CD14-positive monocyte (primary cell): ENCODE results near the gene FGD3. TPM values are rescaled to one million over a fixed set of nuclear protein-coding genes. Genes with fewer than 3 reads are reported as not detected.

Experiments
- DNase-seq, 3 donors: peaks; one replicate each; pipeline ENCODE4 v3.0.0-alpha.2; 2011 to 2022
- H2AFZ ChIP-seq: 2 replicates; pipeline ENCODE4 v1.6.0; 2012; ENCODE audit warnings: mild to moderate bottlenecking, low read depth, low read length, inconsistent platforms; ENCODE audit not compliant: insufficient read depth, poor library complexity, severe bottlenecking
- H3K27ac ChIP-seq, 2 donors: 1 replicate in 1 of 2; 2 replicates in 1 of 2; pipeline ENCODE4 v1.5.1; 2012 to 2013; ENCODE audit warnings: low read length in 2 of 2, control low read depth in 1 of 2, inconsistent platforms in 1 of 2, low read depth in 1 of 2, mild to moderate bottlenecking in 1 of 2
- H3K27me3 ChIP-seq, 2 donors: one replicate each; pipeline versions ENCODE4 v1.6.0 to v1.6.1; 2011 to 2013; ENCODE audit warnings: low read length in 2 of 2; ENCODE audit not compliant: control insufficient read depth in 2 of 2, insufficient read depth in 2 of 2
- H3K36me3 ChIP-seq, 2 donors: replicated peaks in 1 of 2; 1 replicate in 1 of 2; 2 replicates in 1 of 2; pipeline versions ENCODE4 v1.5.1 to v1.6.1; 2012 to 2013; ENCODE audit warnings: low read length in 2 of 2, control low read depth in 1 of 2, inconsistent platforms in 1 of 2, mild to moderate bottlenecking in 1 of 2; ENCODE audit not compliant: insufficient read depth in 2 of 2, control insufficient read depth in 1 of 2
- H3K4me1 ChIP-seq, 2 donors: 1 replicate in 1 of 2; 2 replicates in 1 of 2; pipeline versions ENCODE4 v1.5.1 to v1.6.1; 2012 to 2013; ENCODE audit warnings: low read length in 2 of 2, control low read depth in 1 of 2, inconsistent platforms in 1 of 2, mild to moderate bottlenecking in 1 of 2, moderate library complexity in 1 of 2; ENCODE audit not compliant: insufficient read depth in 2 of 2, control insufficient read depth in 1 of 2
- H3K4me2 ChIP-seq: replicated peaks from 2 replicates; pipeline ENCODE3; 2012; ENCODE audit warnings: low read length, moderate library complexity, mild to moderate bottlenecking; ENCODE audit not compliant: poor library complexity, severe bottlenecking; ENCODE audit errors: extremely low read depth
- H3K4me3 ChIP-seq, 3 experiments: fragments of 200-600 bp in 1 of 3; sonication (generic) in 1 of 3; replicated peaks in 1 of 3; 1 replicate in 2 of 3; 2 replicates in 1 of 3; pipeline ENCODE4 v1.5.1; 2011 to 2013; ENCODE audit warnings: low read length in 3 of 3, mild to moderate bottlenecking in 3 of 3, control low read depth in 2 of 3, low read depth in 2 of 3, inconsistent platforms in 1 of 3, moderate library complexity in 1 of 3
- H3K79me2 ChIP-seq: 2 replicates; pipeline ENCODE4 v1.6.0; 2012; ENCODE audit warnings: mild to moderate bottlenecking, control low read depth, inconsistent platforms, low read length, moderate library complexity; ENCODE audit not compliant: insufficient read depth
- H3K9ac ChIP-seq: 2 replicates; pipeline ENCODE4 v1.6.0; 2017; ENCODE audit warnings: low read length, mild to moderate bottlenecking; ENCODE audit not compliant: insufficient read depth, poor library complexity, severe bottlenecking
- H3K9me3 ChIP-seq, 2 donors: replicated peaks in 1 of 2; 1 replicate in 1 of 2; 2 replicates in 1 of 2; pipeline versions ENCODE4 v1.5.1 to v1.6.1; 2012 to 2013; ENCODE audit warnings: low read length in 2 of 2, control low read depth in 1 of 2; ENCODE audit not compliant: control insufficient read depth in 1 of 2, insufficient read depth in 1 of 2
- H4K20me1 ChIP-seq: 2 replicates; pipeline ENCODE4 v1.6.0; 2012; ENCODE audit warnings: mild to moderate bottlenecking, low read length, control low read depth, moderate library complexity; ENCODE audit not compliant: insufficient read depth
- H3K27ac Mint-ChIP-seq, 7 donors: one replicate each; pipeline ENCODE4 v1.8.0; 2020; ENCODE audit warnings: mild to moderate bottlenecking in 7 of 7, mixed read lengths in 7 of 7, moderate library complexity in 6 of 7, inconsistent platforms in 2 of 7
- H3K27me3 Mint-ChIP-seq, 3 donors: one replicate each; pipeline ENCODE4 v1.8.0; 2021 to 2022; ENCODE audit warnings: low read depth in 3 of 3, mild to moderate bottlenecking in 3 of 3, mixed read lengths in 3 of 3, moderate library complexity in 3 of 3, inconsistent platforms in 1 of 3
- H3K36me3 Mint-ChIP-seq, 2 donors: one replicate each; pipeline ENCODE4 v1.8.0; 2020; ENCODE audit warnings: mixed read lengths in 2 of 2, inconsistent platforms in 1 of 2, mild to moderate bottlenecking in 1 of 2
- H3K4me1 Mint-ChIP-seq: one replicate; pipeline ENCODE4 v1.8.0; 2020; ENCODE audit warnings: mild to moderate bottlenecking, mixed read lengths
- H3K4me3 Mint-ChIP-seq, 2 donors: one replicate each; pipeline ENCODE4 v1.8.0; 2020; ENCODE audit warnings: mild to moderate bottlenecking in 2 of 2, mixed read lengths in 2 of 2, moderate library complexity in 1 of 2
- H3K9me3 Mint-ChIP-seq, 7 donors: one replicate each; pipeline ENCODE4 v1.8.0; 2020 to 2022; ENCODE audit warnings: mixed read lengths in 7 of 7, mild to moderate bottlenecking in 6 of 7, moderate library complexity in 6 of 7, inconsistent platforms in 2 of 7
- WGBS: methylation state at CpG from one replicate; pipeline ENCODE4 v1.1.5; 2013; ENCODE audit warnings: missing lambda C conversion rate; ENCODE audit not compliant: insufficient coverage; 5-methylcytosine and 5-hydroxymethylcytosine counted together
- intact Hi-C, 2 donors: fragments of 100-400 bp; cut with micrococcal nuclease; formaldehyde crosslinking; loops; one replicate each; pipeline versions ENCODE4 v1.15.0 to v1.15.1; 2023
- polyA plus RNA-seq, 3 donors: library from polyadenylated mRNA; depleted of rRNA in 1 of 3; unstranded in 2 of 3; stranded (reverse) in 1 of 3; fragments of 300-500 nt in 2 of 3; fragments of >200 nt in 1 of 3; fragmentation: Illumina TruSeq in 2 of 3; gene quantifications; 1 replicate in 2 of 3; 2 replicates in 1 of 3; pipeline ENCODE4 v1.2.3, GENCODE V29; 2012 to 2021
- TF ChIP-seq, protein P1 (sequence below): fragments of 200-600 bp; IDR thresholded peaks from one replicate; pipeline ENCODE4 v1.8.0; 2022; ENCODE audit warnings: antibody characterized with exemption, mild to moderate bottlenecking

FGD3 gene
- polyA plus RNA-seq, 3 donors: 32.4 to 120 (median 56.2) TPM

DNA sequence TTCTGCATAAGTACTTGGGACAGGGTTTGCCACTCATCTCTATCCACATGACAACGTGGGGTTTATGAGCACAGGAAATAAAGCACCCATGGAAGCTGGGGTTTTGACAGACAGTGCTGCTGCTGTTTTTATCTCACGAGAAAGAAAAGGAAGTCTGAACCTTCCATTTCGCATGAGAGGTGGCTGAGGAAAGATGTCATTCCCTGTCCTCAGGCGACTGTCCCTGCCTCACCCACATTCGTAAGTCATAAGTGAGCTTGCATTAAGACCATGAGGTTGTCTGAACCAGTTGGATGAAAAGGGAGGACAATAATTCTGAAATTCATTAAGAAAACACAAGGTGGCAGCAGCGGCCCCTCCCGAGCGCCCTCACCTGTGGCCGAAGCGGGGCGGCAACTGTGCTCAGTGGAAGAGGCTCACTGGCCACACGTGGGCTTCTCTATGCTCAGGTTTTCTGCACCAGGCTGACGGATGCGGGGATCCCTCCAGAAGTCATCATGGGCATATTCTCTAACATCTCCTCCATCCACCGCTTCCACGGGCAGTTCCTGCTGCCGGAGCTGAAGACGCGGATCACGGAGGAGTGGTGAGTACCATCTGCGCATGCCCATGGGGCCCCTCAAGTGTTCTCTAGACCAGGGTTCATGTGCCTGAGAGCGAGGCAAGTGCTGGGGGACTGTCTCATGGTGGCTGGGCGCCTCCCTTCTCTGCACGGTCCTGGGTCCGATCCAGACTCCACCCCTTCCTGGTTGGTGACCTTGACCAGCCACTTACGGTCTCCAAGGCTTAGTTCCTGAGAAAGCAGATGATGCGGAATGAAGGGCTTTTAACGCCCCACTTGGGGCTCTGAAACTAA lies 56.5 kb downstream of the FGD3 start:
- no peaks in the 10 kb centered on the region for H3K27me3 Mint-ChIP-seq
- 73% methylated on average over 21 of the region's 28 CpGs for WGBS
- H3K36me3 Mint-ChIP-seq: peaks cover 80 to 96% of the 10 kb centered on the region in 2 donors
- TF ChIP-seq, protein P1, sequence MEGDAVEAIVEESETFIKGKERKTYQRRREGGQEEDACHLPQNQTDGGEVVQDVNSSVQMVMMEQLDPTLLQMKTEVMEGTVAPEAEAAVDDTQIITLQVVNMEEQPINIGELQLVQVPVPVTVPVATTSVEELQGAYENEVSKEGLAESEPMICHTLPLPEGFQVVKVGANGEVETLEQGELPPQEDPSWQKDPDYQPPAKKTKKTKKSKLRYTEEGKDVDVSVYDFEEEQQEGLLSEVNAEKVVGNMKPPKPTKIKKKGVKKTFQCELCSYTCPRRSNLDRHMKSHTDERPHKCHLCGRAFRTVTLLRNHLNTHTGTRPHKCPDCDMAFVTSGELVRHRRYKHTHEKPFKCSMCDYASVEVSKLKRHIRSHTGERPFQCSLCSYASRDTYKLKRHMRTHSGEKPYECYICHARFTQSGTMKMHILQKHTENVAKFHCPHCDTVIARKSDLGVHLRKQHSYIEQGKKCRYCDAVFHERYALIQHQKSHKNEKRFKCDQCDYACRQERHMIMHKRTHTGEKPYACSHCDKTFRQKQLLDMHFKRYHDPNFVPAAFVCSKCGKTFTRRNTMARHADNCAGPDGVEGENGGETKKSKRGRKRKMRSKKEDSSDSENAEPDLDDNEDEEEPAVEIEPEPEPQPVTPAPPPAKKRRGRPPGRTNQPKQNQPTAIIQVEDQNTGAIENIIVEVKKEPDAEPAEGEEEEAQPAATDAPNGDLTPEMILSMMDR: peak; percentile 75
- no peaks in the 10 kb centered on the region for H3K4me1 ChIP-seq
- intact Hi-C loops: loop anchor here in 1 of 2 donors (10.0 kb wide), 1 partner anchor 1461 kb away; no protein-coding TSS in a partner anchor
- peaks cover 0 to 3% (median 0%) of the 10 kb centered on the region in 7 donors for H3K9me3 Mint-ChIP-seq
- no peak overlapping the region for H3K4me2 ChIP-seq
- H3K9ac ChIP-seq: no peak overlapping the region
- H3K4me1 Mint-ChIP-seq: peaks cover 15% of the 10 kb centered on the region
- peaks cover 98% of the 10 kb centered on the region for H4K20me1 ChIP-seq
- peak in 1 of 3 donors; percentile 28 for DNase-seq
- H3K4me3 ChIP-seq: no peak overlapping the region
- peak overlapping the region in 1 of 2 donors; percentile 38 for H3K27ac ChIP-seq
- no peaks in the 10 kb centered on the region for H3K9me3 ChIP-seq
- H3K4me3 Mint-ChIP-seq: no peak overlapping the region
- H2AFZ ChIP-seq: no peak overlapping the region
- H3K27me3 ChIP-seq: no peaks in the 10 kb centered on the region
- peaks cover 68 to 94% of the 10 kb centered on the region in 2 donors for H3K36me3 ChIP-seq
- H3K79me2 ChIP-seq: peaks cover 88% of the 10 kb centered on the region
- peak overlapping the region in 5 of 7 donors; percentile 50 to 77 (median 57) for H3K27ac Mint-ChIP-seq

DNA sequence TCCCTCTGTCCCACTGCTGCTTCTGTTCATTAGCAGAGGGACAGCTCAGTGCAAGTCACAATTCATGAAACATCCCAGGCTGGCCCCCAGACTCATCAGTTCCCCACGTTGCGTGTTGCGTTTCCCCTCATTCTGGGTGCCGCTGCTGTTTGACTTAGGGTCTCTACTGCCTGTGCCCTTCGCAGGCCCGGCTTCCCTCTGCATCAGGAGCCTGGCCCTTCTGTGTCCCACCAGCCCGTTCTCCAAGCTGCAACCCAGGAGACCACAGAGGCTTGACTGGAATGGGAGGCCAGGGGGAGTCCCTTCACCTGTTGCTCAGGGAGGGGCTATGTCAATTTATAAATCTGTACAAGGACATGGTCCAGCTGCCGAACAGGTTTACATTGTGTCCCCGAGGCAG lies 57.2 kb downstream of the FGD3 start:
- Mint-ChIP-seq H3K36me3 (peaks cover 82 to 96% of the 10 kb centered on the region in 2 donors), H3K9me3 (peaks cover 0 to 3% (median 0%) of the 10 kb centered on the region in 7 donors), H3K27me3 (no peaks in the 10 kb centered on the region), H3K4me1 (peaks cover 12% of the 10 kb centered on the region), H3K27ac (peak overlapping the region in 4 of 7 donors; percentile 53 to 79 (median 67)), H3K4me3 (no peak overlapping the region)
- H3K4me3 ChIP-seq: no peak overlapping the region
- TF ChIP-seq, protein P1: no peak
- intact Hi-C loops: loop anchor here in 1 of 2 donors (10.0 kb wide), 1 partner anchor 1460 kb away; no protein-coding TSS in a partner anchor
- H3K9ac ChIP-seq: no peak overlapping the region
- no peaks in the 10 kb centered on the region for H3K27me3 ChIP-seq
- H4K20me1 ChIP-seq: peaks cover 98% of the 10 kb centered on the region
- peaks cover 74 to 97% of the 10 kb centered on the region in 2 donors for H3K36me3 ChIP-seq
- no peak overlapping the region for H3K4me2 ChIP-seq
- DNase-seq: no peak
- H3K9me3 ChIP-seq: no peaks in the 10 kb centered on the region
- peak overlapping the region in 1 of 2 donors; percentile 38 for H3K27ac ChIP-seq
- H2AFZ ChIP-seq: no peak overlapping the region
- peaks cover 85% of the 10 kb centered on the region for H3K79me2 ChIP-seq
- 95% methylated on average over 9 of the region's 9 CpGs for WGBS
- H3K4me1 ChIP-seq: no peaks in the 10 kb centered on the region
